Glomerular visceral epithelial cell (primary cell): ENCODE results near the gene TUFM.
"Not testable (repeated sequence)": the region's sequence is repeated elsewhere in the genome, so short reads cannot be mapped to it uniquely, and the experiment has no call there.

ENCODE experiments used
- DNase-seq: peaks from one replicate; pipeline ENCODE4 v3.0.0-alpha.2; 2016; ENCODE audit errors: extremely low spot score

Gene TUFM

GRCh38 chr16:28875134-28876018 is 29.2 kb upstream of the TUFM start:
- DNase-seq: no peak

- no peak for DNase-seq
These were observed 28.3 kb upstream of the TUFM start for GRCh38 chr16:28874406-28874805.

- no peak for DNase-seq
These were observed 27.5 kb upstream of the TUFM start for GRCh38 chr16:28873543-28874201.

- DNase-seq: no peak
These were observed 26.8 kb upstream of the TUFM start for GRCh38 chr16:28872952-28873351.

GRCh38 chr16:28869201-28869600 is 23.1 kb upstream of the TUFM start:
- no peak for DNase-seq

GRCh38 chr16:28867646-28868045 is 21.5 kb upstream of the TUFM start:
- DNase-seq: not testable (repeated sequence)

GRCh38 chr16:28867241-28867640 is 21.1 kb upstream of the TUFM start:
- no peak for DNase-seq

GRCh38 chr16:28866454-28866804 is 20.3 kb upstream of the TUFM start:
- DNase-seq: no peak

- DNase-seq: no peak
These were observed 19.7 kb upstream of the TUFM start for GRCh38 chr16:28865722-28866453.

- DNase-seq: no peak
These were observed 19.0 kb upstream of the TUFM start for GRCh38 chr16:28865001-28865688.

GRCh38 chr16:28863929-28864793 is 18.0 kb upstream of the TUFM start:
- no peak for DNase-seq

GRCh38 chr16:28859326-28859725 is 13.2 kb upstream of the TUFM start:
- no peak for DNase-seq

GRCh38 chr16:28858421-28858820 is 12.3 kb upstream of the TUFM start:
- DNase-seq: no peak

GRCh38 chr16:28846933-28847273 is 755 bp upstream of the TUFM start:
- peak; percentile 25 for DNase-seq

- no peak for DNase-seq
These were observed 428 bp downstream of the TUFM start for GRCh38 chr16:28845761-28846079.

- DNase-seq: peak; percentile 46
These were observed 855 bp downstream of the TUFM start for GRCh38 chr16:28845293-28845692.

- DNase-seq: no peak
These were observed 1.8 kb downstream of the TUFM start for GRCh38 chr16:28844226-28844885.

- no peak for DNase-seq
These were observed 2.4 kb downstream of the TUFM start for GRCh38 chr16:28843766-28844165.

- no peak for DNase-seq
These were observed 3.5 kb downstream of the TUFM start for GRCh38 chr16:28842696-28843095.

GRCh38 chr16:28839899-28840298 is 6.2 kb downstream of the TUFM start:
- no peak for DNase-seq
